IMR-90 (cell line): Measurements from ENCODE around the gene SFTPA1.

Experiments
- BHLHE40 ChIP-seq: fragments of 150-350 bp; IDR thresholded peaks from 2 replicates; pipeline ENCODE4 v1.6.1; 2016; ENCODE audit warnings: mild to moderate bottlenecking, low read depth, low read length
- CEBPB ChIP-seq: IDR thresholded peaks from 2 replicates; pipeline ENCODE4 v1.6.1; 2012; ENCODE audit warnings: low read depth, low read length, improper control_type of control experiment
- POLR2A ChIP-seq: IDR thresholded peaks from 2 replicates; pipeline ENCODE4 v1.6.1; 2012; ENCODE audit warnings: mild to moderate bottlenecking, low read depth, low read length
- SMC3 ChIP-seq: fragments of 150-350 bp; IDR thresholded peaks from 2 replicates; pipeline ENCODE4 v1.6.1; 2016; ENCODE audit warnings: low read depth, mild to moderate bottlenecking, antibody characterized with exemption, low read length, moderate library complexity
- TF ChIP-seq, protein P1 (sequence below): conservative IDR thresholded peaks from 2 replicates; pipeline ENCODE4 v1.5.1; 2012; ENCODE audit warnings: mild to moderate bottlenecking, low read depth, low read length, improper control_type of control experiment
- TF ChIP-seq, protein P2 (sequence below): fragments of 150-350 bp; IDR thresholded peaks from 2 replicates; pipeline ENCODE4 v1.6.1; 2017; ENCODE audit warnings: mild to moderate bottlenecking, antibody characterized with exemption, low read length, low read depth

DNA sequence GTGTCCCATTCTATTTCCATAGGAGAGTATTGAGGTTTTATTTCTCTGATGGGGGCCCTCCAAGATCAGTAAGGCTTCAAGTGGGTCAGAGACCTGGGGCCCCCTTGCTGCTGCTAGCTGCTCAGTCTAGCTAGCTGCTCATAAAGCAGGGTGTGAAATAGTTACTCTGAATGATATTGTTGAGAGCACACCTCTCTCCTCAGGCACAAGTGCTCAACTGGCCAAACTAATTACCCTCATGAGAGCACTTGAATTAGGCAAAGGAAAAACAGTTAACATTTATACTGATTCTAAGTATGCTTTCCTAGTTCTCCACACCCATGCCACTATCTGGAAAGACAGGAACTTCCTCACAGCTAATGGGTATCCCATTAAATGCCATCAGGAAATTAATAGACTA lies 5.4 kb upstream of the SFTPA1 start:
- TF ChIP-seq, protein P1, sequence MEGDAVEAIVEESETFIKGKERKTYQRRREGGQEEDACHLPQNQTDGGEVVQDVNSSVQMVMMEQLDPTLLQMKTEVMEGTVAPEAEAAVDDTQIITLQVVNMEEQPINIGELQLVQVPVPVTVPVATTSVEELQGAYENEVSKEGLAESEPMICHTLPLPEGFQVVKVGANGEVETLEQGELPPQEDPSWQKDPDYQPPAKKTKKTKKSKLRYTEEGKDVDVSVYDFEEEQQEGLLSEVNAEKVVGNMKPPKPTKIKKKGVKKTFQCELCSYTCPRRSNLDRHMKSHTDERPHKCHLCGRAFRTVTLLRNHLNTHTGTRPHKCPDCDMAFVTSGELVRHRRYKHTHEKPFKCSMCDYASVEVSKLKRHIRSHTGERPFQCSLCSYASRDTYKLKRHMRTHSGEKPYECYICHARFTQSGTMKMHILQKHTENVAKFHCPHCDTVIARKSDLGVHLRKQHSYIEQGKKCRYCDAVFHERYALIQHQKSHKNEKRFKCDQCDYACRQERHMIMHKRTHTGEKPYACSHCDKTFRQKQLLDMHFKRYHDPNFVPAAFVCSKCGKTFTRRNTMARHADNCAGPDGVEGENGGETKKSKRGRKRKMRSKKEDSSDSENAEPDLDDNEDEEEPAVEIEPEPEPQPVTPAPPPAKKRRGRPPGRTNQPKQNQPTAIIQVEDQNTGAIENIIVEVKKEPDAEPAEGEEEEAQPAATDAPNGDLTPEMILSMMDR, result no peak
- TF ChIP-seq BHLHE40 (no peak), SMC3 (no peak), POLR2A (no peak), CEBPB (no peak)
- TF ChIP-seq, protein P2, sequence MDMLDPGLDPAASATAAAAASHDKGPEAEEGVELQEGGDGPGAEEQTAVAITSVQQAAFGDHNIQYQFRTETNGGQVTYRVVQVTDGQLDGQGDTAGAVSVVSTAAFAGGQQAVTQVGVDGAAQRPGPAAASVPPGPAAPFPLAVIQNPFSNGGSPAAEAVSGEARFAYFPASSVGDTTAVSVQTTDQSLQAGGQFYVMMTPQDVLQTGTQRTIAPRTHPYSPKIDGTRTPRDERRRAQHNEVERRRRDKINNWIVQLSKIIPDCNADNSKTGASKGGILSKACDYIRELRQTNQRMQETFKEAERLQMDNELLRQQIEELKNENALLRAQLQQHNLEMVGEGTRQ, result no peak
